Suprapubic skin (tissue), 4 donors: ENCODE measurements around the gene PRKCE.

Source experiments
- POLR2A ChIP-seq, 2 donors: fragments of 450-650 bp; IDR thresholded peaks; one replicate each; pipeline ENCODE4 v1.6.1; 2017; ENCODE audit warnings: antibody characterized with exemption in 2 of 2, mild to moderate bottlenecking in 2 of 2, moderate library complexity in 2 of 2
- POLR2AphosphoS5 ChIP-seq, 3 donors: sonication (generic); formaldehyde crosslinking; IDR thresholded peaks; one replicate each; pipeline ENCODE4 v1.6.1; 2017; ENCODE audit warnings: antibody characterized with exemption in 3 of 3

DNA sequence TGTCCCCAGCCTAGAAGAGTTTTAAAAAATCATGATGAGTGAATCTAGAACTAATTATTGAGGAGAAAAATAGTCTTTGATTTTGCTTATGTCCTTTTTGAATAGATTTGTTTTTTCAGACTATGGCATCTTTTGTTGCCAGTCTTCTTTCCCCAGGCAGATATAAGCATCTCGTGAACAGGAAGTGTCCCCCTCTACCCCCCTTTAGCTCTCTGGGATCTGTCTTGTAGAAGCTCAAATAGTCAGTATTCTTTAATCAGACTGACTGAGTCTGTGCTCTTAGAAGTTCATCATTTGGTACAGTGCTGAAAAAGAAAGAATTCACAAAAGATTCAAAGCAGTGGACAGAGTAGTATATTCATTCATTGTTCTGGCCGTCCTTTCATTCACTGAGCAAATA lies 10.4 kb downstream of the PRKCE start:
- no peak for TF ChIP-seq POLR2A (IDR thresholded peaks at IDR 0.05)
- TF ChIP-seq POLR2AphosphoS5 (IDR thresholded peaks at IDR 0.05) = no peak
